Duodenal mucosa (tissue), 2 donors: ENCODE data around the gene LRRC49.

Experiments
- H3K27ac ChIP-seq: one replicate; pipeline ENCODE4 v1.7.0; 2013; ENCODE audit warnings: low read depth, low read length
- H3K27me3 ChIP-seq, 2 donors: one replicate each; pipeline ENCODE4 v1.7.0; 2013; ENCODE audit warnings: low read length in 2 of 2, control low read depth in 1 of 2; ENCODE audit not compliant: insufficient read depth in 2 of 2, control insufficient read depth in 1 of 2
- H3K36me3 ChIP-seq, 2 donors: one replicate each; pipeline ENCODE4 v1.7.0; 2013; ENCODE audit warnings: low read length in 2 of 2, control low read depth in 1 of 2; ENCODE audit not compliant: insufficient read depth in 2 of 2, control insufficient read depth in 1 of 2
- H3K4me1 ChIP-seq, 2 donors: one replicate each; pipeline ENCODE4 v1.7.0; 2013; ENCODE audit warnings: low read length in 2 of 2, control low read depth in 1 of 2; ENCODE audit not compliant: insufficient read depth in 2 of 2, control insufficient read depth in 1 of 2
- H3K4me3 ChIP-seq, 2 donors: one replicate each; pipeline ENCODE4 v1.7.0; 2013; ENCODE audit warnings: low read length in 2 of 2, low read depth in 1 of 2
- H3K9ac ChIP-seq, 2 donors: one replicate each; pipeline ENCODE4 v1.7.0; 2013; ENCODE audit warnings: low read length in 2 of 2, low read depth in 1 of 2
- H3K9me3 ChIP-seq, 2 donors: one replicate each; pipeline ENCODE4 v1.7.0; 2013; ENCODE audit warnings: low read length in 2 of 2, control low read depth in 1 of 2; ENCODE audit not compliant: control insufficient read depth in 1 of 2

LRRC49 gene

DNA sequence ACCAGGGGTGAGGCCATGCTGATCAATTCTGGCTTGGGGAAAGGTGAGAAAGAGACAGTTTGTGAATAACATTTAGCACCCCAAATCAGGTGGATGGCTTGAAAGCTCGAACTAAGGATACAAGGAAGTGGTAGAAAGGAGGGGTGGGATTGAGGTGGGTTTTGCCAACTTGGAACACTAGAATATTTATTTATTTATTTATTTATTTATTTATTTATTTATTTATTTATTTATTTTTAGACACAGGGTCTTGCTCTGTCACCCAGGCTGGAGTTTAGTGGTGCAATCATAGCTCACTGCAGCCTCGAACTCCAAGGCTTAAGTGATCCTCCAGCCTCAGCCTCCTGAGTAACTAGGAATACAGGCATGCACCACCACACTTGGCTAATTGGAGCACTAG, 191.6 kb downstream of the LRRC49 start:
- no peaks in the 10 kb centered on the region for H3K36me3 ChIP-seq
- H3K4me3 ChIP-seq, result no peak overlapping the region
- H3K9me3 ChIP-seq, result no peaks in the 10 kb centered on the region
- no peaks in the 10 kb centered on the region for H3K27me3 ChIP-seq
- peaks cover 10 to 11% of the 10 kb centered on the region in 2 donors for H3K4me1 ChIP-seq
- H3K9ac ChIP-seq, result no peak overlapping the region
- H3K27ac ChIP-seq, result no peak overlapping the region

DNA sequence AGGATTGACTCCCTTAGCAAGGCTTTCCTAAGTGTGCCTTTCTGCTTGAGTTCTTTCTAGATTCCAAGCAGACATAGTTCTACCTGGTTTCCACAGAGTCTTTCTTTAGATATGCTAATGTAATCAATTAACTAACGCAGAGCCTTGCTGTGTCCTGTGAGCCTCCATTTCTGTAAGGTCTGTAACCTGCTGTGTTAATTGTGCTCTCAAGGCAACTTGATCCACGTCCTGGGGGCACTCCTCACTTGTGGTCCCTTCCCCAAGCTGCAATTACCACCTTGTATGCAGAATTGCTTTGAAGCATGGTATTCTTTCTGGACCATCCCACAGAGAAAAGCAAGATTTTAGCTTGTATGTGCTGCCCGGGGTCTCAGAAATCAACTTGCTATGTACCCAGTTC, 193.2 kb downstream of the LRRC49 start:
- Histone ChIP-seq H3K9ac (no peak overlapping the region), H3K27ac (no peak overlapping the region), H3K36me3 (no peaks in the 10 kb centered on the region), H3K9me3 (no peaks in the 10 kb centered on the region), H3K27me3 (no peaks in the 10 kb centered on the region), H3K4me1 (no peaks in the 10 kb centered on the region), H3K4me3 (no peak overlapping the region)

DNA sequence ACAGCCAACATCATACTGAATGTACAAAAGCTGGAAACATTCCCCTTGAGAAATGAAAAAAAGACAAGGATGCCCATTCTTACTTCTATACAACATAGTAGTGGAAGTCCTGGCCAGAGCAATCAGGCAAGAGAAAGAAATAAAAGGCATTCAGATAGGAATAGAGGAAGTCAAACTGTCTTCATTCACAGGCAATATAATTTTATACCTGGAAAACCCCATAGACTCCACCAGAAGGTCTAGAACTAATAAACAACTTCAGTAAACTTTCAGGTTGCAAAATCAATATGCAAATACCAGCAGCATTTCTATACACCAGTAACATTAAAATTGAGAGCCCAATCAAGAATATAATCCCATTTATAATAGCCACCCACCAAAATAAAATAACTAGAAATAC, 195.5 kb downstream of the LRRC49 start:
- Histone ChIP-seq H3K4me1 (no peaks in the 10 kb centered on the region), H3K9me3 (no peaks in the 10 kb centered on the region), H3K36me3 (no peaks in the 10 kb centered on the region), H3K27ac (no peak overlapping the region), H3K9ac (no peak overlapping the region), H3K27me3 (no peaks in the 10 kb centered on the region), H3K4me3 (no peak overlapping the region)

DNA sequence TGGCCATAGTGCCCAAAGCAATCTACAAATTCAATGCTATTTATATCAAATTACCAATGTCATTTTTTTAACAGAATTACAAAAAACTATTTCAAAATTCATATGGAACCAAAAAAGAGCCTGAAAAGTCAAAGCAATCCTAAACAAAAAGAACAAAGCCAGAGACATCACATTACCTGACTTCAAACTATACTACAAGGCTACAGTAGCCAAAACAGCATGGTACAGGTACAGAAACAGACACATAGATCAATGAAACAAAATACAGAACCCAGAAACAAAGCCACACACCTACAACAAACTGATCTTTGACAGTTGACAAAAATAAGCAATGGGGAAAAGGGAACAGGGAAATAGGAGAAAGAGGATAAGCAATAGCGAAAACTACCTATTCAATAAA, 196.1 kb downstream of the LRRC49 start:
- Histone ChIP-seq H3K4me3 (no peak overlapping the region), H3K4me1 (peaks cover 0 to 3% of the 10 kb centered on the region in 2 donors), H3K9ac (no peak overlapping the region), H3K27ac (no peak overlapping the region), H3K9me3 (no peaks in the 10 kb centered on the region), H3K36me3 (no peaks in the 10 kb centered on the region), H3K27me3 (no peaks in the 10 kb centered on the region)

- H3K9me3 ChIP-seq, result no peaks in the 10 kb centered on the region
- H3K4me3 ChIP-seq, result no peak overlapping the region
- no peak overlapping the region for H3K9ac ChIP-seq
These were observed 197.2 kb downstream of the LRRC49 start for GRCh38 chr15:71089801-71090200.

GRCh38 chr15:71091601-71092000, 199.0 kb downstream of the LRRC49 start:
- H3K9me3 ChIP-seq, result no peaks in the 10 kb centered on the region
- H3K4me1 ChIP-seq, result peaks cover 0 to 6% of the 10 kb centered on the region in 2 donors
- H3K36me3 ChIP-seq, result no peaks in the 10 kb centered on the region
- H3K27ac ChIP-seq, result no peak overlapping the region
- no peak overlapping the region for H3K4me3 ChIP-seq
- no peaks in the 10 kb centered on the region for H3K27me3 ChIP-seq
- no peak overlapping the region for H3K9ac ChIP-seq

More at GRCh38 chr15:71089801-71090200, 197.2 kb downstream of the LRRC49 start:
- Histone ChIP-seq H3K4me1 (peaks cover 0 to 6% of the 10 kb centered on the region in 2 donors), H3K27me3 (no peaks in the 10 kb centered on the region), H3K36me3 (no peaks in the 10 kb centered on the region), H3K27ac (no peak overlapping the region)

- no peak overlapping the region for H3K9ac ChIP-seq
- H3K36me3 ChIP-seq, result no peaks in the 10 kb centered on the region
- H3K4me3 ChIP-seq, result no peak overlapping the region
- peaks cover 0 to 6% of the 10 kb centered on the region in 2 donors for H3K4me1 ChIP-seq
- no peaks in the 10 kb centered on the region for H3K27me3 ChIP-seq
- no peaks in the 10 kb centered on the region for H3K9me3 ChIP-seq
- H3K27ac ChIP-seq, result no peak overlapping the region
These were observed 199.5 kb downstream of the LRRC49 start for GRCh38 chr15:71092056-71092600.

DNA sequence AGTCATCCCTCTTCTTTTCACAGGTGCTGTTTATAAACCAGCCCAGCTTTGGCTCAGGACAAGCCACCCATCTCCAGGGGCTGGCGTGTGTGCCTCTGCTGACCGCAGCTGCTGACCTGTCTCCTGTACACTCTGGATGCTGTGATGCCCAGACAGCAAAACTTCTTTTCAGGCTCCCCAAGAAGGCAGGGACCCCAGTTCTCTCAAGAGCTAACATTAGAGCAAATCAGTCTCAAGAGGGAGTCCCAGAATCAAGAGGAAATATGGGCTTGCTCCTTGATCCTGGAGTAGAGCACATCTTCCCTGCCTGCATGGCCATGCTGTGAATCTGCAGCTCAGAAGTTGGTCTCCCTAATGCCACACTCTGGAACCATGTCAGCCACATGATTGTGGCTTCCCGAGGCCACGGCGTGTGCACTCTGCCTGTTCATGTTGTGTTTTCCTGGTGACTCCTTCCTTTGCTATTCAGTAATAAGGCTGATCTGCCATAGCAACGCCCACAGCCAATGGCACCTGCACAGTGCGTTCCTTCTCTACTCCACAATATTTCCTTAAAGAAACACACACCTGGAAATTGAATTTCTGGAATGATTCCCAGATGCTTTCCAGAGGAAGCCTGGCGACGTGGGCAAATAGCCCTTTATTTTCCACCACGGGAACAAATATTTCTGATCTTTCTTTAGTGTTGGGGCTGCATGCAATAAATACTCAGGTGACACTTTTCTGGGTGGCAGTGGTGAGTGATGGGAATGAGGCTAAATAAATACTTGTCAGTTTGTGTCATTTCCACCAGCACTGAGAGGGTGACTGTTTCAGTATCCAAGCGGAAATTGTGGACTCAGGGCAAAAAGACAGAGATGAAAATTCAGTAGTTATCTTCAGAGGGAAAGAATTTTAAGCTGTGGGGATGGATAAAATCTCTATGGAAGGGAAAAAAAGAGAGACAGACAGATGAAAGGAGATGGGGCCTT, 200.7 kb downstream of the LRRC49 start:
- Histone ChIP-seq H3K27ac (no peak overlapping the region), H3K4me1 (peaks cover 0 to 6% of the 10 kb centered on the region in 2 donors), H3K27me3 (no peaks in the 10 kb centered on the region), H3K9me3 (no peaks in the 10 kb centered on the region), H3K9ac (no peak overlapping the region), H3K36me3 (no peaks in the 10 kb centered on the region), H3K4me3 (peak overlapping the region in 1 of 2 donors; percentile 6)

DNA sequence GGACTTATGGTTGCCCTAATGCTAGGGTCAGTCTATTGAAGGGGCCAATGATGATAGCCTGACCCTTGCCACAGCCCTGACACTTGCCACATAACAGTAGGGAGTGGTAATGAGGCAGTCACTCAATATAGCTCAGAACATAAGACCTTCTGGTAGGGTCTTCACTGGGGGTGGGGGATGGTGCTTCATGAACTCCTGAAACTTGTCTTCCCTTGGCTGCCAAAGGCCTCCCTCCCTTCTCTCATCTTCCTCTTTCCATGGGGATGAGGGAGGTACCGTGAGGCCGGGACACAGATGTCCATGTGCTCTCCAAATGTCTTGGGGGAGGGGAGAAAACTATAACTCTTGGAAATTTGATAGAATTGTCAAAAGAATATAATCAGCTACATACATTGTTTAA, 201.5 kb downstream of the LRRC49 start:
- Histone ChIP-seq H3K36me3 (no peaks in the 10 kb centered on the region), H3K9me3 (no peaks in the 10 kb centered on the region), H3K27me3 (no peaks in the 10 kb centered on the region), H3K27ac (no peak overlapping the region), H3K4me3 (no peak overlapping the region), H3K4me1 (peaks cover 0 to 6% of the 10 kb centered on the region in 2 donors), H3K9ac (no peak overlapping the region)

DNA sequence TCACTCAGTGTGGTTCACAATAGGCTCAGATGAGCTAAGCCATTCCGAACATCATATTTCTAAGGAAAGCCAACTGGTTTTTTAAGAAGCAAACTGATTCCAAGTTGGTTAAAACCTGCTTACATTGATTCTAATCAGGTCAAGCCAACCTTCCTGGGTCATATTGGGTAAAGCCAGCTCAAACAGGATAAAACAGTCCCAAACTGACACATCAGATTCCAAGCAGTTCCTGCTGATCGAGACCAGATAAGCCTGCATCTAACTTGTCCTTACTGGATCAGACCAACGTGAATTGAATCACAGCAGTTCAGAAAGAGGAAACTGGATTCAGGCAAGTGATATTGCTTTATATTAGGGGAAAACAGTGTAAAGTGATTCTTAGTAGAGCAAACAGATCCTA, 204.1 kb downstream of the LRRC49 start:
- no peak overlapping the region for H3K27ac ChIP-seq
- no peak overlapping the region for H3K9ac ChIP-seq
- peaks cover 0 to 6% of the 10 kb centered on the region in 2 donors for H3K4me1 ChIP-seq
- H3K4me3 ChIP-seq, result no peak overlapping the region
- H3K36me3 ChIP-seq, result no peaks in the 10 kb centered on the region
- no peaks in the 10 kb centered on the region for H3K27me3 ChIP-seq
- H3K9me3 ChIP-seq, result no peaks in the 10 kb centered on the region
